Stimulated activated CD4-positive, alpha-beta T cell treated with anti-CD3 and anti-CD28 coated beads, Interleukin-2, amount 100 ng/mL, for 48 hours (primary cell): ENCODE measurements around the gene DNALI1.
"Not testable (repeated sequence)": the region's sequence is repeated elsewhere in the genome, so short reads cannot be mapped to it uniquely, and the experiment has no call there.

ENCODE experiments used
- DNase-seq, 2 donors: peaks; one replicate each; pipeline ENCODE4 v3.0.0-alpha.2; 2020

DNALI1 gene

GRCh38 chr1:37556712-37557196 lies at the start of gene DNALI1:
Gene DNALI1 (plus strand): TSS chr1:37556940. CDS start chr1:37556995, 55 bp downstream.
- DNase-seq, result peak in 1 of 2 donors; percentile 42

DNA sequence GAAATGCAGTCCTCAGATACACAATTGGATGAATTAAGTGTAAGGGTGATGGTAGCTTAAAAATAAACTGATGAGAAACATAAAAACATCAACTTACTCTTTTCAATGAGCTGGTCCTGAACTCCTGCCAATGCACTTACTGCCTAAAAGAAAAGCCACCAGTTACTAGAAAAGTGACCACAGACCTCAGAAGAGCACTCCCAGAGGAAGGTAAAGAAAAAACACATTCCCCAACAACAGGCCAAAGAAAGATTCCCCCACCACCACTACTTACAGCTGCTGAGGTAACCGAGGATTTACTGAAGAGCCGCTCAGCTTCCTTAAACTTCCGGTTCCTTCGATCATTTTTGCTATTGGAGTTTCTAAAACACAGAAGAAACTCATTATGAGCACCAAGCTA lies 47.6 kb upstream of the DNALI1 start:
- no peak for DNase-seq

- DNase-seq, result peak; percentile 48 to 52
These were observed 42.9 kb upstream of the DNALI1 start for GRCh38 chr1:37513795-37514349.

GRCh38 chr1:37514350-37515184 lies 42.2 kb upstream of the DNALI1 start, which contains the start of gene MEAF6:
Gene MEAF6 (minus strand): TSS chr1:37514766. CDS start chr1:37514746, 20 bp downstream.
- peak; percentile 80 to 84 for DNase-seq

DNA sequence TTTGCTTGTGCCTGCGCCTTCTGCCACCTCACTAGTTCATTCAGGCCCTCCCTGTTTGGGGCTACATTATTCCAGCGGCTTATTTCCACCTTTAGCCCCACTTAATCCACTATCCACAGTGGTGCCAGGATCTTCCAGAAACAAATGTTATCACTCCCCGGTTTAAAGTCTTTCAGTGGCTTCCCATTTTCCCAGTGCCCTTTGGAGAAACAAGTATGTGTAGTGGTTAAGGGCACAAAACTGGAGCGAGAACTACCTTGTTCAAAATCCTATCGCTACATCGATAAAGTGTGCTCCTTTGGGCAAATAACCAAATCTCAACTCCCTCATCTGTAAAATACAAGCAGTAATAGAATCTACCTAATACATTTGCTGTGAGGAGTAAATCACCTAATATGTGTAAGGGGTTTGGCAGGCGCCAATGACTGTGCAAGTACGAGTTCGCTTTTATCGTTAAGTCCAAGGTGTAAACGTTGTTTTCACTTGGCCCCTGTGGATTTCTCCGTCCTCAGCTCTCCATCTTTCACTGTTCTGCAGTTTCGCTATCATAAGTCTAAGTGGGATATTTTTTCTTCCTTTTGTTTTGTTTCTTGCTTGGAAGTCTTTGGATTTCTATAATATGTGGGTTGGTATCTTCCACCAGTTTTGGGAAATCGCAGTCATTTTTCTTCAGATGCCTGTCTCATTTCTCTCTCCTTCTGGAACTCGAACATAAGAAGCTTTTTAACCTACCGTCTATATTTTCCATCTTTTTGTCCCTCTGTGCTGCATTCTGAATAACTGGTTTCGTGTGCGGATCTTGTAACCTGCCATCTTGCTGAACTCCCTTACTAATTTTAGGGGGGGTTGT lies 41.3 kb upstream of the DNALI1 start:
- DNase-seq, result no peak

DNA sequence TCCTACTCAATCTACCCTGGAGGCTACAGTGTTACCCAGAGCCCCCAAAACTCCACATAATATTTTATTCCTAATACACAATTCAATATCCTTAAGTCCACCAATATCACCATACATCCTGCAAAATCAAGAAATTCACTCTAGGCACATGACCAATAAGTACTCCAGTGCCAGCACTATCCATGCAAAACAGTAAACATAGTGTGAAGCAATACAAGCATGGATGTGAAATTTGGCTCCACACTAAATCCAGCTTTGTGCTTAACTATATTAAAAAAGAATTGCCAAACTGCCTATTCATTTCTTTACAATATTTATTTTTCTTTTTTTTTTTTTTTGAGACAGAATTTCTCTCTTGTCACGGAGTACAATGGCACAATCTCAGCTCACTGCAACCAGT lies 39.2 kb upstream of the DNALI1 start:
- no peak for DNase-seq

GRCh38 chr1:37518241-37518640 lies 38.5 kb upstream of the DNALI1 start:
- DNase-seq, result not testable (repeated sequence)

DNA sequence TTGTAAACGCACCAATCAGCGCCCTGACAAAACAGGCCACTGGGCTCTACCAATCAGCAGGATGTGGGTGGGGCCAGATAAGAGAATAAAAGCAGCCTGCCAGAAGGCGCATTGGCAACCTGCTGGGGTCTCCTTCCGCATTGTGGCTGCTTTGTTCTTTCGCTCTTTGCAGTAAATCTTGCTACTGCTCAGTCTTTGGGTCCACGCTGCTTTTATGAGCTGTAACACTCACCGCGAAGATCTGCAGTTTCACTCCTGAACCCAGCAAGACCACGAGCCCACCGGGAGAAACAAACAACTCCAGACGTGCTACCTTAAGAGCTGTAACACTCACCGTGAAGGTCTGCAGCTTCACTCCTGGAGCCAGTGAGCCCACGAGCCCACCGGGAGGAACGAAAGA lies 37.8 kb upstream of the DNALI1 start:
- DNase-seq, result peak; percentile 11 to 14

DNA sequence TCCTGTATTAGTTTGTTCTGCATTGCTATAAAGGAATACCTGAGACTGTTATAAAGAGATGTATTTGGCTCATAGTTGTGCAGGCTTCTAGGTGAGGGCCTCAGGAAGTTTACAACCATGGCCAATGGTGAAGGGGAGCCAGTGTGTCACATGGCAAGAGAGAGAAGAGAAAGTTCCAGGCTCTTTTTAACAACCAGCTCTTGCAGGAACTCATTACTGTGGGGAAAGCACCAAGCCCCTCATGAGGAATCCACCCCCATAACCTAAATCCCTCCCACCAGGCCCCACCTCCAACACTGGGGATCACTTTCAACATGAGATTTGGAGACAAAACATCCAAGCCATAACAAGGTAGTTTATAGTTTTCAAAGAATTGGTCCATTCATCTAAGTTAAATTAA lies 37.1 kb upstream of the DNALI1 start:
- no peak for DNase-seq

GRCh38 chr1:37529888-37530287 lies 26.9 kb upstream of the DNALI1 start:
- not testable (repeated sequence) for DNase-seq

DNA sequence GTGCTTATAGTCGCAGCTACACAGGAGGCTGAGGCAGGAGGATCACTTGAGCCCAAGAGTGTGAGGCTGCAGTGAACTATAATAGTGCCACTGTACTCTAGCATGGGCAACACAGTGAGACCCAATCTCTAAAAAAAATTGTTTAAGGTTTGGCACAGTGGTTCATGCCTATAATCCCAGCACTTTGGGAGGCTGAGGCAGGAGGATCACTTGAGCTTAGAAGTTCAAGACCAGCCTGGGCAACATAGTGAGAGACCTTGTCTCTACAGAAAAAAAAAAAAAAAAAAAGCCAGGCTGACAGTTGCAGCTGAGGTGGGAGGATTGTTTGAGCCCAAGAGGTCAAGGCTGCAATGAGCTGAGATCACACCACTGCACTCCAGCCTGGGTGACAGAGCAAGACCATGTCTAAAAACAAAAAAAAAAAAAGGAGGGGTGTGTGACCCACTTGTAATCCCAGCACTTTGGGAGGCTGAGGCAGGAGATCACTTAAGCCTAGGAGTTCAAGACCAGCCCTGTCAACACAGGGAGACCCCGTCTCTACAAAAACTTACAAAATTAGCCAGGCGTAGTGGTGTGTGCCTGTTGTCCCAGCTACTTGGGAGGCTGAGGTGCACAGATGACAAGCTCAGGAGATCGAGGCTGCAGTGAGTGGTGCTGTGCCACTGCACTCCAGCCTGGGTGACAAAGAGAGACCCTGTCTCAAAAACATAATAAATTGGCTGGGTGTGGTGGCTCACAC lies 24.2 kb upstream of the DNALI1 start:
- not testable (repeated sequence) for DNase-seq

GRCh38 chr1:37533317-37534093 lies 23.2 kb upstream of the DNALI1 start:
- DNase-seq, result no peak

- no peak for DNase-seq
These were observed 19.4 kb upstream of the DNALI1 start for GRCh38 chr1:37537378-37537777.

DNA sequence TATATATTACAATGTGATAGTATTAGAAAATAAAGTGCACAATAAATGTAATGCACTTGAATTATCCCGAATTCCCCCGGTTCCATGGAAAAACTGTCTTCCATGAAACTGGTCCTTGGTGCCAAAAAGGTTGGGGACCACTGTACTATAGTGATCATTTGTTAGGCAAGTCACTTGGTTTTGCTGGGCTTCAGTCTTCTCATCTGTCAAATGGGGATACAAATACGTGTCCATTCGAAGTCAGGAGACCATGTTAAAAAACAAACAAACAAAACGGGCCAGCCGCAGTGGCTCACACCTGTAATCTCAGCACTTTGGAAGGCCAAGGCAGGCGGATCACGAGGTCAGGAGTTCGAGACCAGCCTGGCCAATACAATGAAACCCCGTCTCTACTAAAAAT lies 17.6 kb upstream of the DNALI1 start:
- DNase-seq, result not testable (repeated sequence)

DNA sequence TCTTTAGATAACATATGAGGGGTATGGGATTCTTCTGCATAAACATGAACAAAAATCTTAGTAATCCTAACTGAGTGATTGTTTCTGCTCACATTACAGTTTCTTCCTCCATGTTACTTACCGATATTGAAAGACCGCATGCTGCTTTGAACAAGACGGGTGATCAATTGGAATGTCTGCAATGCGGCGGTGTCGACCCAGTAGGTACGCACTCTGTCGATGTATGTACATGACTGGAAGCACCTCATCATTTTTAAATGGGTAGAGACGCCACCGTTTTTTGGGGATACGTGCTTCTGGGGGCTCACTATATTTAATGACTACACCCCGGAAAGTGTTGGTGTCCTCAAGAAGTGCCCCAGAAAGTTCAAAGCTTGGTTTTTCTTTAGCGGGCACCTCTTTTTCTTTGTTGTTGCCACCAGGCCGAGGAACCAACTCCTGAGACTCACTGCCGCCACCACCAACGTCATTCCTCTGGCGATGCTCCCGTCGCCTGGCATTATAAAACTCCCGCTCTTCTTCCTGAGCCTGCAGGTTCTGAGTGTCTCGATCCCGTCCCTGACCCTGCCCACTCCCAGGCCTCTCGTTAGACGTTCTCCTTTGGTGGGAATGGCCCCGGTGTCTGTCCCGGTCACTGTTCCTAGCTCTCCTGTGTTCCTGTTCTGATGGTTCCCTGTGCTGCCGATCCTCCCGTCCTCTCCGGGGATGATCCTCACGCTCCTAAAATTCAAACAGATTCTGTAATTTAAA lies 16.5 kb upstream of the DNALI1 start:
- DNase-seq, result no peak

DNA sequence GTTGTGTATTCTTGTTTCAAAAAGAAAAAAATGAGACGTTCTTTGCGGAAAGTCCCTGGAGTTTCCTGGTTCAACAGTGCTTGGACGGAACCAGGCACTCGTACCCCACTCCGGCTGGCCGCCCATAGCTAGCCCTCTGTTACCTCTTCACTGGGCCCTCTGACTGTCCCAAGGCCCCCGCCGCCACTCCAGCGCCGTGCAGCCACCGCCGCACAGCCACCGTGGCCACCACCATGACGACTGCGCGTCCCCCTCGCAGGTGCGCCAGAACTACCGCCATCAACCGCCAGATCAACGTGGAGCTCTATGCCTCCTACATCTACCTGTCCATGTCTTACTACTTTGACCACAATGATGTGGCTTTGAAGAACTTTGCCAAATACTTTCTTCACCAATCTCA lies 12.2 kb upstream of the DNALI1 start:
- no peak for DNase-seq

- no peak for DNase-seq
These were observed 11.7 kb upstream of the DNALI1 start for GRCh38 chr1:37545019-37545418.

DNA sequence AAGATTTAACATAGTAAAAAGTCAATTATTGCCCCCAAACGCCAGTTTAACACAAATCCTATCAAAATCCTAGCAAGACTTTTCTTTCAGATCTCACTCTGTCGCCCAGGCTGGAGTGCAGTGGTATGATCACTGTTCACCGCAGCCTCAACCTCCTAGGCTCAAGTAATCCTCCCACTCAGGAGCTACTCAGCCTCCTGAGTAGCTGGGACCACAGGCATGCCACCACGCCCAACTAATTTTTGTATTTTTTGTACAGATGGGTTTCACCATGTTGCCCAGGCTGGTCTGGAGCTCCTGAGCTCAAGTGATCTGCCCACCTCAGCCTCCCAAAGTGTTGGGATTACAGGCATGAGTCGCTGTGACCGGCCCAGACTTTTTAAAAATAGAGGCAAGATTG lies 7.4 kb upstream of the DNALI1 start:
- no peak for DNase-seq

DNA sequence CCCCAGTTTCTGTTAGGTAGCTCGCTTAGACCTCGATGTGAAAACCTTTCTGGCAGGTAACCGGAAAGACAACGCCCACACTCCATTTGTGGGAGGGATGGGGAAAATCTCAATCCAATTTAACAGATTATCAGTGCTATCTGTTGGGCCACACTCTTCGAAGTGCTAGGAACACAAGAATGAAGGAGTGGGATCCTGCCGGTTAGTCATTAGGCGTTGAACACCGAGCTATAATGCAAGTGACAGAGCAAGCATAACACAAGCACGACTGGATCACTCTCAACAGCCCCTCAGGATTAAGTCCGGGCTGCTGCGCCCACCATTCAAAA lies 3.2 kb upstream of the DNALI1 start:
- DNase-seq, result no peak

GRCh38 chr1:37553927-37554808 lies 2.6 kb upstream of the DNALI1 start, which contains the start of gene SNIP1:
Gene SNIP1 (minus strand): TSS chr1:37554293. CDS start chr1:37554229, 64 bp downstream.
- DNase-seq, result peak; percentile 81
